ENCODE results near the gene ADAMTS3.

The ADAMTS3 gene

DNA sequence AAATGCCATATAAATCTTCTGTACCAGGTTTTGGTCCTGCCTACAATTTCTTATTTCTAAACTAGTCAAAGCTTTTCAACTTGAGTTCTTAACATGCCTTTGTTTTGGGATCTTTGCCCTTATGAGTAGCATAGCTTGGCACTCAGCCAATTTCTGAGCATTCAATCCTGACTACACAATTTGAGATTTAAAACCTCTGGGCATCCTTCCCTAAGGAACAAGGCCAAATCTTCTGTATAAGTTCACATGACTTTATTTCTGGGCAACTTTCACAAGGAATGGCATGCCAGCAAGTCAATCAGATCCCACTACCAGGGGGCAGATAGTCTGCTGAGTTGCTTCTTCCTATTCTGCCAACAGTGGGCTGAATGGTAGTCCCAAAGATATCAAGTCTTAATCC, 254.2 kb downstream of the ADAMTS3 start:
- no peak overlapping the region for H3K4me3 ChIP-seq (ENCODE audit: low read length)
- TF ChIP-seq, protein P1, sequence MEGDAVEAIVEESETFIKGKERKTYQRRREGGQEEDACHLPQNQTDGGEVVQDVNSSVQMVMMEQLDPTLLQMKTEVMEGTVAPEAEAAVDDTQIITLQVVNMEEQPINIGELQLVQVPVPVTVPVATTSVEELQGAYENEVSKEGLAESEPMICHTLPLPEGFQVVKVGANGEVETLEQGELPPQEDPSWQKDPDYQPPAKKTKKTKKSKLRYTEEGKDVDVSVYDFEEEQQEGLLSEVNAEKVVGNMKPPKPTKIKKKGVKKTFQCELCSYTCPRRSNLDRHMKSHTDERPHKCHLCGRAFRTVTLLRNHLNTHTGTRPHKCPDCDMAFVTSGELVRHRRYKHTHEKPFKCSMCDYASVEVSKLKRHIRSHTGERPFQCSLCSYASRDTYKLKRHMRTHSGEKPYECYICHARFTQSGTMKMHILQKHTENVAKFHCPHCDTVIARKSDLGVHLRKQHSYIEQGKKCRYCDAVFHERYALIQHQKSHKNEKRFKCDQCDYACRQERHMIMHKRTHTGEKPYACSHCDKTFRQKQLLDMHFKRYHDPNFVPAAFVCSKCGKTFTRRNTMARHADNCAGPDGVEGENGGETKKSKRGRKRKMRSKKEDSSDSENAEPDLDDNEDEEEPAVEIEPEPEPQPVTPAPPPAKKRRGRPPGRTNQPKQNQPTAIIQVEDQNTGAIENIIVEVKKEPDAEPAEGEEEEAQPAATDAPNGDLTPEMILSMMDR (IDR thresholded peaks at IDR 0.05; ENCODE audit: insufficient read depth, low read depth, low read length, missing control alignments) = no peak
- peak; percentile 79 for DNase-seq (ENCODE audit: low read depth)

DNA sequence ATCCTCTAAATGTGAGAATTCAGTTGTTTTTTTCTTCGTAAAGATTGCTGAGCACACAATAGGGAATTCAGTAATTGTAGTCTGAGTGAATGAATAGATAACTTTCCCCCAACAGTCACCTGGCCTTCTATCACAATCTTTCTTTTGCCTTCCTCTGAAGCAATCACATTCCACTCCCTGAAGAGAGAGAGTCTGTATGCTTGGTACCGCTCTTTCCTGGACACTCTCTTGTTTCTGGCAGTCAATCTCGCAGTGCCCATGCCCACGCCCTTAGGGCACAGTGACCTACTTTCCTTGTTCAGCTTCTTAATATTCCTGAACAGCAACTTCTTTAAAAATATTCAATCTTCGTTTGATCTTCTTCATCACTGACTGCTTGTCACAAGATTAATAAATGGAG, 255.9 kb downstream of the ADAMTS3 start:
- peak; percentile 18 for DNase-seq (ENCODE audit: low read depth)
- no peak overlapping the region for H3K4me3 ChIP-seq (ENCODE audit: low read length)
- TF ChIP-seq, protein P1 (IDR thresholded peaks at IDR 0.05; ENCODE audit: insufficient read depth, low read depth, low read length, missing control alignments) = no peak

DNA sequence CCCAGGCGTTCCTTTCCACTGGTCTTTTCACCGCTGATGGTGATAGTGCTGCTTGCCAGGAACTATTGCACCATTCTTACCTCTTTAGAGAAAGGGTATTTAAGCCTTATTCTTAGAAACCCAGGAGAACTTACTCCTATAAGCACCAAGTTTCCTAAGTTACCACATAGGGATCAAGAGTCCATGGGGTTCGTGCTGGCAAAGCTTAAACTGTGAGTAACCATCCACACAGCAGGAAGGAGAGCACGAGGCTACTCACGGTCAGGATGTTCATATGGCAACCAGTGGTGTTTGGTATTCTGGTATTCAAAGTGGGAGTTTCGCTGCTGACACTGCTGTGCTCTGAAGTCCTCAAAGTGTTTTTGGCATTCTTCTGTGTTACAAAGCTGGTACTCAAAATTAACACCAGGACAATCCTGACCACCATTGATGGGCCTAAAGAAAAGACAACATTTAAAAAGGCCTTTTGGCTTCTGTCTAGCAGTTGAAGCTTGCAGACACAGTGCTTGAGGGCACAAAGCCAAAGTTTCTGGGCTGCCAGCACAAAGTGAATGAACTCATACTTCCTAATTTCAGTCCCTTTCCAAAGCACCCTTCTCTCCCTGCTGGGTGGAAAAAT, 256.9 kb downstream of the ADAMTS3 start:
- TF ChIP-seq, protein P1 (IDR thresholded peaks at IDR 0.05; ENCODE audit: insufficient read depth, low read depth, low read length, missing control alignments) = no peak
- H3K4me3 ChIP-seq (ENCODE audit: low read length) = no peak overlapping the region
- DNase-seq (ENCODE audit: low read depth) = peak; percentile 95

DNA sequence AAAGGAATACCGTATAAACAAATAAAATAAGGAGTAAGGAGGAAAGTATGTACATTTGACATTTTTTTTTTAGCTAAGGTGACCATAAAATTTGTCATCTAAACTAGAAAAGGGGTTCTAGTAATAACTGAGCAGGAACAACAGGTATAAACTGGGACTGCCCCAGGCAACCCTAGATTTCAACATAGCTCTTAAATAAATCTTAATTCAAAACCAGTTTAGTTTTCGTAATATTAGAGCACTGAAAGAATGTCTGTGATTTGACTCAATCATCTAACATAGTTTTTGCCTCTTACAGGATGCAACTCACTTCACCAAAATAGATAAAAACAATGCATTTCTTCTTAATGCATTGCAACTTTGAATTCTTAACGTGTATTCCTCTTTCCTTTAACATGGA, 257.7 kb downstream of the ADAMTS3 start:
- TF ChIP-seq, protein P1 (IDR thresholded peaks at IDR 0.05; ENCODE audit: insufficient read depth, low read depth, low read length, missing control alignments) = no peak
- DNase-seq (ENCODE audit: low read depth) = peak; percentile 89
- no peak overlapping the region for H3K4me3 ChIP-seq (ENCODE audit: low read length)

DNA sequence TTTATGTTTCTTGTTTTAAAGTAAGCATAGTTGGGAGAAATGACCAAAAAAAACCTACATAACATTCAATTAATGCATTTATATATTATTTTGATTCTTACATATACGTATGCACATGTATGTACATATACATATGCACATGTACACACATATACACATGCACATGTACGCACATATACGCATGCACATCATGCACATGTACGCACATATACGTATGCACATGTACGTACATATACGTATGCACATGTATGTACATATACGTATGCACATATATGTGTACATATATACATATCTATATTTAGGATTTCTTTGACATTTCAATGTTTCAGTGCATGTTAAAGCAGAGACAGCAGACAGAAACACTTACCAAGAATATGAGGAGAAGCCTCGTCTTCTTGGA, 263.4 kb downstream of the ADAMTS3 start:
- DNase-seq (ENCODE audit: low read depth) = no peak
- H3K4me3 ChIP-seq (ENCODE audit: low read length) = no peak overlapping the region

DNA sequence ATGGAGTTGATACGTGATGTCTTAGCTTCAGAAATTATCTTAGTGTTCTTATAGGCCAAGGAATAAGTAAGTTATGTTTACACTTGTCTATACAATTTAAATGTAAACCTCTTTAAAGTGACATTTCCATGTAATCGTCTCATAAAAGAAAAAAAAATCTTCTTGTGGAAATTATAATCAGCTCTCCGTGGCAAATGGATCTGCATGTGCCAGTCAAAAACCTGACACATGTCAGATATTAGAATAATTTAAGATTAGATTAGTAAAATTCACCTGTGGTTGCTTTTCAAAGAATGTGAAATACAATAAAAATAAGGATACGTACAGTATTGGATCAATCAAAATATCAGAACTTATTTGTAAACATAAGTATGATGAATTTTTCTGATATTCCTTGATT, 263.9 kb downstream of the ADAMTS3 start:
- TF ChIP-seq, protein P1 (IDR thresholded peaks at IDR 0.05; ENCODE audit: insufficient read depth, low read depth, low read length, missing control alignments) = no peak
- DNase-seq (ENCODE audit: low read depth) = no peak

More for the DNA sequence above, 263.4 kb downstream of the ADAMTS3 start:
- TF ChIP-seq, protein P1 (IDR thresholded peaks at IDR 0.05; ENCODE audit: insufficient read depth, low read depth, low read length, missing control alignments) = no peak

More for the DNA sequence above, 263.9 kb downstream of the ADAMTS3 start:
- H3K4me3 ChIP-seq (ENCODE audit: low read length) = no peak overlapping the region

All from epithelial cell of esophagus (primary cell).